Measurements from ENCODE around the gene PI4K2B.

DNA sequence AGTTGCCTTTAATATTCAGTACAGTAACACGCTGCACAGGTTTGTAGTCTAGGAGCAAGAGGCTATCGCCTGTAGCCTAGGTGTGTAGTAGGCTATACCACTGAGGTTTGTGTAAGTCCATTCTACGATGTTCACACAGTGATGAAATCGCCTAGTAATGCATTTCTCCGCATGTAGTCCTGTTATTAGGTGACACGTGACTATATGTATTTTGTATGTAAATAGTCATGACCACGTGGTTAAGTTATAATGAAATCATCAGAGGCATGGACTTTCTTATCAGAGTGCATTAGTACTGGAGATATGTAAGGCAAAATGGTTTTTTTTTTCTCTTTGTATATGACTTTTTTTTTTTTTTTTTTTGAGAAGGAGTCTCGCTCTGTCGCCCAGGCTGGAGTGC, 68.8 kb downstream of the PI4K2B start:
- TF ChIP-seq, protein P1, sequence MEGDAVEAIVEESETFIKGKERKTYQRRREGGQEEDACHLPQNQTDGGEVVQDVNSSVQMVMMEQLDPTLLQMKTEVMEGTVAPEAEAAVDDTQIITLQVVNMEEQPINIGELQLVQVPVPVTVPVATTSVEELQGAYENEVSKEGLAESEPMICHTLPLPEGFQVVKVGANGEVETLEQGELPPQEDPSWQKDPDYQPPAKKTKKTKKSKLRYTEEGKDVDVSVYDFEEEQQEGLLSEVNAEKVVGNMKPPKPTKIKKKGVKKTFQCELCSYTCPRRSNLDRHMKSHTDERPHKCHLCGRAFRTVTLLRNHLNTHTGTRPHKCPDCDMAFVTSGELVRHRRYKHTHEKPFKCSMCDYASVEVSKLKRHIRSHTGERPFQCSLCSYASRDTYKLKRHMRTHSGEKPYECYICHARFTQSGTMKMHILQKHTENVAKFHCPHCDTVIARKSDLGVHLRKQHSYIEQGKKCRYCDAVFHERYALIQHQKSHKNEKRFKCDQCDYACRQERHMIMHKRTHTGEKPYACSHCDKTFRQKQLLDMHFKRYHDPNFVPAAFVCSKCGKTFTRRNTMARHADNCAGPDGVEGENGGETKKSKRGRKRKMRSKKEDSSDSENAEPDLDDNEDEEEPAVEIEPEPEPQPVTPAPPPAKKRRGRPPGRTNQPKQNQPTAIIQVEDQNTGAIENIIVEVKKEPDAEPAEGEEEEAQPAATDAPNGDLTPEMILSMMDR (IDR thresholded peaks at IDR 0.05) = no peak
- TF ChIP-seq EP300 (IDR thresholded peaks at IDR 0.05) (no peak), POLR2AphosphoS5 (IDR thresholded peaks at IDR 0.05) (no peak)
